Stimulated activated CD4-positive, alpha-beta T cell treated with anti-CD3 and anti-CD28 coated beads, Interleukin-1b, Interleukin-23, amount 100 ng/mL, for 24 hours (primary cell): Measurements from ENCODE around the gene SPON1.
"Not testable (repeated sequence)": the region's sequence is repeated elsewhere in the genome, so short reads cannot be mapped to it uniquely, and the experiment has no call there.

Source experiments
- DNase-seq, 4 experiments: peaks; one replicate each; pipeline ENCODE4 v3.0.0-alpha.2; 2020; ENCODE audit warnings: low read depth in 4 of 4, low spot score in 1 of 4

SPON1 gene

DNA sequence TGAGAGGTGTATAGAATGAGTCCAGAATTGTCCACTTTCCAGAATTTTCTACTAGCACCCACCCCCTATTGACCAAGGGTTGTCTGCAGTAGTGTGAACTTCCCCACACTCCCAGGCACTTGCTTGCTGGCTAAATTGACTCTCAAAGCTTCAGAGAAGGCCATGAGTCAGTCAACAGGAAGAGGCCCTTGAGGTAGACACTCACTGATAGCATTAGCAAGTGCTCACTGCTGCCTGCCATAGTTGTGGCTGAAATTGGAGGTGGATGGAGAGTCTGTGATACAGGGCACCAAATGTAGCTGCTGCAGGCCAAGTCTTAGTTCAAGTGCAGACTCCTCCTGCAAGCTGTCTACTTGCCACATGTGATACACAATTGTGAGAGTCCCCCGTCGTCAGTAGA is 156.8 kb downstream of the SPON1 start:
- no peak for DNase-seq

DNA sequence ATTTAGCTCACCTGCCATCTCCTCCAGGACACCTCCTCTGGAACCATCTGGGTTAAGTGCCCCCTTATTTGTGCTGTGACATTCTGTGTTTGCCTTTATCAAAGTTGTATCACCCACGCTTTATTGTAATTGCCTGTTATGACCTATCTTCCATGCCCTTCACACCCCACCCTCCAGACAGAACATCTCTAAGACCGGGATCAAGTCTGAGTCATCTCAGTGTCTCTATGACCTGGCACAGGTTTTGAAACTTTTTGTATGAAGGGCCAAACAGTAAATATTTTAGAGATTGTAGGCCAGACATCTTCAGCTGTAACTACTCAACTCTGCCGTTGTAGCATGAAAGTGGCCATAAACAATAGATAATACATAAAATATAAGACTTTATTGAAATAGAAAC is 161.8 kb downstream of the SPON1 start:
- DNase-seq: no peak

DNA sequence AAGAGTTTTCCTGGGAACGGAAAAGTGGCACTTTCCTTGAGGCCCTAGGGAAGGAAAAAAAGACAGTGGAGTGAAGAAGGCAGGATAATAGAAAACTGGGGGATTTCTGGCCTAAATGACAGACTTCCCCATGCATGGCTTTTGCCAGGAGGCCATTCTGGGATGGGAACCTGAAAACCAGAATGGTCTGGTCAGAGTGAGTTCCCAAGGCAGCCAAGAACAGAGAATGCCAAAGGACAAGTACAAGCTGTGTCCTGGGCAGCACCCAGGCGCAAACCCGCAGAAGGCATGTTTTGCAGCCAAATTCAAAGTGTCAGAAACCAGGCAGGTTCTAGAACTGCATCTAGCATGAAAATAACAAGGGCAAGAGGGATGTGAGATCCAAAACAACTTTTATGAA is 162.4 kb downstream of the SPON1 start:
- DNase-seq: no peak

DNA sequence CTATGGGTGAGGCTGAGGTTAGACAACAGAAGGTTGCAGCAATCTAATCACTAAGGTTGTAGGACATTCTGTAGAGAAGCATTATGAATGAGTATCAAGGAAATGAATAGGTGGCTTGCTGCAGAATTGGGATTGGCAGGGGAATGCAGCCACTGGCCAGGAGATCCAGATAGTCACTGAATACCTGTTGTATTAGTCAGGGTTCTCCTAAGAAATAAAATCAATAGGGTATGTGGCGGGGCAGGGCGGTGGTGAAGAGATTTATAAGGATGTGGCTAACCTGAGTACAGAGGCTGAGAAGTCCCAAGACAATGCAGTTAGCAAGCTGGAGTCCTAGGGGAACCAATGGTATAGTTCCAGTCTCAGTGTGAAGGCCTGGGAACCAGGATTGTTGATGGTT is 163.0 kb downstream of the SPON1 start:
- DNase-seq: no peak

DNA sequence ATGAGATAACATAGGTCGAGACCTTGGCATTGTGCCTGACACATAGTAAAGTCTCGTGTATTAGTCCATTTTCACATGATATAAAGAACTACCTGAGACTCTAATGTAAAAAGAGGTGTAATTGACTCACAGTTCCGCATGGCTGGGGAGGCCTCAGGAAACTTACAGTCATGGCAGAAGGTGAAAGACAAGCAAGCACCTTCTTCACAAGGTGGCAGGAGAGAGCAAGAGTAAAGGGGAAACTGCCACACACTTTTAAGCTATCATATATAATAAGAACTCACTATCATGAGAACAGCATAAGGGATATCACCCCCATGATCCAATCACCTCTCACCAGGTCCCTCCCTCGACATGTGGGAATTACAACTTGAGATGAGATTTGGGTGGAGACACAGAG is 165.2 kb downstream of the SPON1 start:
- DNase-seq: no peak

DNA sequence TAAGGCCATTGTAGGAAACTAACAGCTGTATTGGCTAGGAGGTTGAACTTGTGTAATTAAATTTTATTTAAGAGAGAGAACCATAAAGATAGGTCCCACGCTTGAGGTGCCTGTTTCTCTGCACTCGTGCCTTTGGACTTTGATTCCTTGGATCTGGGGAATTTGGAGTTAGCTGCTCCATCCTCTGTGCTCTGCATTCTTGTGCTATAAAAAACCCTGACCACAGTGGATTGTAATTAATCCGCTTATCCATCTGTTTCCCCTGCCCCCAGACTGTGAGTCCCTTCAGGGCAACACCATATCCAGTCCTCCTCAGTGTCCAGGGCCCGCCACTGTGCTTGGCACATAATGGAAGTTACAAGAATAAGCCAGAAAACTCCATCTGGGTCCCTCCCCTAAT is 169.8 kb downstream of the SPON1 start:
- no peak for DNase-seq

DNA sequence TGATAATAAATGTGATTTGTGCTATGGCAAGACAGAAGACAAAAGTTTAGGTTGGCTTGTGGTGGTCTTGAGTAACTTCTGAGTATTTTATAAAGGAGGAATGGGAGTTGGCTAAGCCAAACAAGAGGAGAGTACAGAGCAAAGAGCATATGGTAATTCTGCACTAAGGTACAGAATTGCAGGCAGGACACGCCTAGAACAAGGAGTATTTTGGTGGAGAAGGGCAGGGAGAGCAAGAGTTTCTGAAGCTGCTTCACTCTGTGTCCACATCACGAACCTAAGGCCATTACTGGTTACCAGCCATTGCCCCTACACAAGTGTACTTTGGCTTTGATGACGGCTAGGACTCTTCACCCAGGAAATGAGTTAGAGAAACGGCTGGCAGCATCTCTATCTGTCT is 170.9 kb downstream of the SPON1 start:
- no peak for DNase-seq

DNA sequence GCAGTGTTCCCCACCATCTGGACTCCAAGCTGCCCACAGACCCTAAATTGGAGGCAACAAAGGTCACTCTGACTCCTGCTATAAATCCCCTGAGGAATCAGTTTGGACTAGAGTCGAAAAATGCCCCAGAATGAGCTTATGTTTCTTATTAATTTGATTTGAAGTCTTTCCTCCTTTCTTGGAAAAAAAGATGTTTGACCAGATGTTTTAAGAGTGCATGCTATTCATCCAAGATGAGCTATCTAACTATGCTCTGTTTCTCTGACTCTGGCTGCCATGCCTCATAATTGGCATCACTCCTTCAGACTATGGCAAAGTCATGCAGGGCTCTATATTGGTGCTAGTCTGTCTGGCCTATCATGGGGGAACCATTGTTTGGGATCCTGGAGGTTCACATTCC is 174.0 kb downstream of the SPON1 start:
- DNase-seq: no peak

DNA sequence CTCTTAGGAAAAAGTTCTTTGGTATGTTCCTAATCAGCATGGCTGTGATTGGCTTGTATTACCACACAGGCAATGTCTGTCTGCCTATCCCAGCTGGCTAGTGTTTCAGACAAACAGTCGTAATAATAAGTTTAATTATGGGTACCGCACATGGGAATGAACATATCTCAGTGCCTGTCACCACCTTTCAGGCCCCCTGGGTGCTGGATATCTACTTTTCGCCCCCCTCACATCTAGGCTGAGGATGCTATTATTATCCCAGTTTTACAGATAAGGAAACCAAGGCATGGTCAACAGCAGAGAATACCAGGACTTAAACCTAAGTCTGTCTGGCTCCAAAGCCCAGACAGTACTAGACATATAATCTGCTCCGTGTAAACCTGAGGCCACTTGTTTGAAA is 174.8 kb downstream of the SPON1 start:
- DNase-seq: no peak

DNA sequence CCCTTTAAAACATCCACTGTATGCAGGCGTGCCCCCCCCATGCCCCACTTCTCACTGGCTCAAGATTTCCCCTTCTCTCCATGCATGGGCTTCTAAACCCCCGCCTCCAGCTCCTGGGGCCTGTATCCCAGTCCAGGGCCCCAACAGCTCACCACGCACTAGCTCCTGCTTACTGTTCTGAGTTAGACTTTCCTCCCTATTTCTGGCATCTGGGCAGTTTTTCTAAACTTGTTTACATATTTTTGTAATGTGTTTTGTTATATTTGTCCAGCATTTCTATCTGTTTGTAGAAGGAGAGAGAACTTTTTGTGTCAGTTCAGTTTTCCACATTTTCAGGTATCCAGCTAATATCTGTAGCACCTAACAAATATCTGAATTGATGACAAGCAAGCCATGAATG is 178.5 kb downstream of the SPON1 start:
- no peak for DNase-seq

DNA sequence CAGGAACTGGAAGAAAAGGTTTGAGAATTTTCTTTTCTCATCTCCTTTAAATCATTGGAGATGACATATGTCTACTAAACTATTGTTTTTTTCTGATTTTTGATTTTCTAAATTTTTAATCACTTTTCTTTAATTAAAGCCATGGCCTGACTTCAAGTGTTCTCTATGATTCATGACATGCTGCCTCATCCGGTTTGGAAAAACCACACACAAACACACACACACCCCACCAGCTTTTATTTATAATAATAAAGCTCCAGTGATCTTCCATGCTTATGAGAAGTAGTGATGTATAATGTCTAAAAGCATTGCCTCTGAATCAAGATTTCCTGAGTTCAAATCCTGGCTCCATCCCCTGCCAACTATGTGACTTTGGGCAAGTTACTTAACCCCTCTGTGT is 179.2 kb downstream of the SPON1 start:
- no peak for DNase-seq

DNA sequence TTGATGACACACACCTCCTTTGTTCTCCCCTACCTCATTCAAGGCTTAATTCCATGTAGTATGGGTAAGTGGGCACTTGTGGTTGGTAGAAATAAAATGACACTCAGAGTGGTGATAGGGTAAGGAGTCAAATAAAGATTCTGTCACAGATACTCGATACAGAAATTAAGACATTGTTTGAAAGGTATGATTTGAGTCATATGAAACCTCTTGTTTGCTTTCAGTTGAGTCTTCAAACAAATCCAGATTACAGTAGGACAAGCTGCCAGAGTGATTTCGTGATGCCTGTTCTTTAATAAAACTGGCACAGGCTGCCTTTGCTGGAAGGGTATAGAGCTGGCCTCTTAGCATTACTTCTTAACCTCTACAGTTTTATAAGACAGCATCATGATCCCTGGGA is 182.4 kb downstream of the SPON1 start:
- no peak for DNase-seq

DNA sequence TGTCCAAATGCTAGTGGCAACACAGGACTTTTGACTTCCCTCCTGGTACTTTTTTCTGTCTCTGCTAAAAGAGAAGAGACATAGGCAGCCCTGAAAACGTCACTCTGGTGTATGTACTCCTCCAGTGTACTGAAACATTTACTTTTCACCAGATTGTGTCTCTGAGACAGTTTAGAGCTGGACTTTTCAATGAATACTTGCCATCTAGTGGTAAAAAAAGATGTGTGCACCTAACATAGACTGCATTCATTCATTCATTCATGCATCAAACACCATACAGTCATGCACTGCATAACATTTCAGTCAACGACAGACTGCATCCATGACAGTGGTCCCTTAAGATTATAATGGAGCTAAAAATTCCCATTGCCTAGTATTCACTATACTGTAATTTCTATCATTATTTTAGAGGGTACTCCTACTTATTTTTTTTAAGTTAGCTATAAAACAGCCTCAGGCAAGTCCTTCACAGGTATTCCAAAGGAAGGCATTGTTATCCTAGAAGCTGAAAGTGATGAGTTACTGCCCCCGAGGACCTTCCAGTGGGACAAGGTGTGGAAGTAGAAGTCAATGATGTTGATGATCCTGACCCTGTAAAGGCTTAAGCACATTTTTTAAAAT is 186.2 kb downstream of the SPON1 start:
- DNase-seq: no peak

DNA sequence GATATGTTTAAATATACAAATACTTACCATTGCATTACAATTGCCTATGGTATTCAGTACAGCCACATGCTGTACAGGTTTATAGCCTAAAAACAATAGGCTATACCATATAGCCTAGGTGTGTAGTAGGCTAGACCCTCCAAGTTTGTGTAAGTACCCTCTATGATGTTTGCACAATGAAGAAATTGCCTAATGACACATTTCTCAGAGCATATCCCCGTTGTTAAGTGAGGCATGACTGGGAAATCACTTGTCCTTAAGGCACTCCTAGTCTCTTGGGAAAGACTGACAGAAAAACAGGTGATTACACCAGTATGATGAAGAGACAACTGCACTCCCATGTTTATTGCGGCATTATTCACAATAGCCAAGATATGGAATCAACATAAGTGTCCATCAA is 187.2 kb downstream of the SPON1 start:
- no peak for DNase-seq

DNA sequence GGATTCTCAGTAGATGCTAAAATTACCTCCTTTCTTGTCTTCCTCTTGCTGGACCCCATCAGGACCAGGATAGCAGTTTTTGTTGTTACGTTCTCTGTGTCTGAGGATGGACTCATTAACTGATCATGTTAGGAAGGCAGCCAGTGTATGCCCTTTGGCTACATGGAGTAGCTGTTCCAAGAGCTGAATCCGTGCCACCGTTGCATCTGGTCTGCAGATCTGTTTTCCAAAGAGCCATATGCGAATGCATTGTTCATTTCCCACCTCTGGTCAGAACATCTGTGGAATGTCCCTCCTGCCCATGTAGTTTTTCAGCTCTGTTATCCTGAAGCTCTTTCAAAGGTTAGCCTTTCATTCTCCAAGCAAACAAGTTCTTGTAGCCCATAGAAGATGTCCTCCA is 188.4 kb downstream of the SPON1 start:
- no peak for DNase-seq

DNA sequence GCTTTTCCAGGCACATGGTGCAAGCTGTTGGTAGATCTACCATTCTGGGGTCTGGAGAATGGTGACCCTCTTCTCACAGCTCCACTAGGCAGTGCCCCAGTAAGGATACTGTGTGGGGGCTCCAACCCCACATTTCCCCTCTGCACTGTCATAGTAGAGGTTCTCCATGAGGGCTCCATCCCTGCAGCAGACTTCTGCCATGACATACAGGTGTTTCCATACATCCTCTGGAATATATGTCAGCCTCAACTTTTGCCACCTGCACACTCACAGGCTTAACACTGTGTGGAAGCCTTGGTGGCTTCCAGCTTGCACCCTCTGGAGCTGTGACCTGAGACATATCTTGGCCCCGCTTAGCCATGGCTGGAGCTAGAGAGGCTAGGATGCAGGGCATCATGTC is 191.6 kb downstream of the SPON1 start:
- not testable (repeated sequence) for DNase-seq

DNA sequence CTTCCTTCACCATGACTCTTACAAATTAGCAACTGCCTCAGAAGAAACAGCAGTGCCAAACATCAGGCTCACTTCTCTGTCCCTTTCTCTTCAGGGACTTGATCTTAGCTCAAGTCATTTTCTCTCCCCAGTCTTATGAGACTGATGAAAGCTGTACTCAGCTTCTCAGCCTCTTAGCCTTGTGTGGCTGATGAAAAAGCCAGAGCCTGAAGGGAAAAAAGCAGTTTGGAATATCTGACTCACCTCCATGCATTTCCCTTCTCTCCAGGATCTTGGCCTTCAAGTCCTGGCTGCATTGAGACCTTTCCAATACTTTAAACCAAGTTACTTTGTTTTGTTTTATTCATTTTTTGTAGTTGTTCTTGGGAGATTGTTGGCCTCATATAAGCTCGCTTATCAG is 195.9 kb downstream of the SPON1 start:
- DNase-seq: no peak

DNA sequence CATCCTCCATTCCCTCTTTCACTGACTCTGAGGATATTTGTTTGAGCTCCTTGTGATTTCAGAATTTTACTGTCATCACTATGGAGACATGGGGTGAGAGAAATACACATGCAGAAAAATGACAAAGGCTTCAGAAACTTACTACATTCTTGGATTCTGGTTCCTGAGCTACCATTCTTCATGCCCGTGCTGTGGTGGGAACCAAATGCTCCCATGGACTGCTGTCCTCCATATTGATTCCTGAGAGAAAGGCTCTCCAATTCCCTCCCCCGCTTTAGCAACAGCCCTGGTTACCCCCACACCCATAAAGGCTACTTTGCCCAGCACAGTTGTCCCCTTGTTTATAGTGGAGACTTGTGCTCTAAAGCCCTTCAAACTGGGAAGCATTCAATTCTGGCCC is 201.1 kb downstream of the SPON1 start:
- DNase-seq: no peak

DNA sequence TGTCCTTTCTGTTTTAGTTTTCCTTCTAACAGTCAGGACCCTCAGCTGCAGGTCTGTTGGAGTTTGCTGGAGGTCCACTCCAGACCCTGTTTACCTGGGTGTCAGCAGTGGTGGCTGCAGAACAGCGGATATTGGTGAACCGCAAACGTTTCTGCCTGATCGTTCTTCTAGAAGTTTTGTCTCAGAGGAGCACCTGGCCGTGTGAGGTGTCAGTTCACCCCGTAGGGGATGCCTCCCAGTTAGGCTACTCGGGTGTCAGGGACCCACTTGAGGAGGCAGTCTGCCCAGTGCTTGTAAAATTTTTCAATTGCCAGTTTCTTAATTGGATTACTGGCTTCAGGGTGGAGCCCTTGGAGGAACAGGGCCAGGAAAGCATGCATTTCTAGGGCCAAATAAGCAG is 211.2 kb downstream of the SPON1 start:
- DNase-seq: not testable (repeated sequence)

DNA sequence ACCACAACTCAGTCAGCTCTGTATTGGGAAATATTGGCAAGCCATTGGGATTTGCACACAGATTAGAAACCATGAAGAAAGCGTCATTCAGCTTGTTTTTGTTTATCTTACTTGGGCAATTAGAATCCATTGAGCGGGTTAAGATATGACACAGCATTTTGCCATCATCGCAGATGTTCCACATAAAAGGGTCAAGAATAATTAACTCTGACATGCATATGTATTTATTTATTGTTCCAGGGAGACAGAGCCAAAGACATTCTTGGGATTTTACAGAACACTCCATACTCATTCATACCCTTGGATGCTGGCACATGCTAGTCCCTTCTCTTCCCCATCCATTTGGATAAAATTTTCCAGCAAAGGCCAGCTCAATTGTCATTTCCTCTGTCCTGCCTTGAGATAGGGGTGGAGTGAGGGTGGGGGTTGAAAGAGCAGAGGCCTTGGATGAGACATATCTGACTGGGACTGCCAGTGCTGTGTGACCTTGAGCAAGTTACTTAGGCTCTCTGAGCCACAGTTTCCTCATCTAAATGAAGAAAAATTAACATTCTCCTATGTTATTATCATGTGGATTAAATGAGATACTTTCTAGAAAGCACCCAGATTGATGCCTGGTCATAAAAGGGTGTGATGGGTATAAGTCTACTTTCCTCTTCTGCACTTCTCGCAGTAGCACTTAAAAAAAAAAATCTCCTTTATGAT is 216.7 kb downstream of the SPON1 start:
- no peak for DNase-seq

DNA sequence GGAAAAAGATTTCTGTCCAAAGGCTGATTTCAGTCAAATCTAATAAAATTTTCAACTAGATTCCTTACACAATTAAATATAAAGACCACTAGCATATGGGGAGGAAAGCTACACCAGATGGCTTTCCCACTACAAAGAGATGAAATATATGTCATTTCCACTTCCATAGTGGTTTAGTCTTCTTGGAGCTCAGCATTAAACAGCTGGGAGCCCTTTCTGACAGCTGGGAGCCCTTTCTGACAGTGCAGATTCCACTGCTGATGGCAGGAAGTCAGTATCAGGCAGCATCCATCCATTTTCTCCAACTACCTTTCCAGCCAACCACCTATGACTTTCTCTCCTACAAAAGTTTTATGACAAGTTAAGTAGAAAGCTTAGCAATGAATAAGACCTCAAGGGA is 218.6 kb downstream of the SPON1 start:
- no peak for DNase-seq

DNA sequence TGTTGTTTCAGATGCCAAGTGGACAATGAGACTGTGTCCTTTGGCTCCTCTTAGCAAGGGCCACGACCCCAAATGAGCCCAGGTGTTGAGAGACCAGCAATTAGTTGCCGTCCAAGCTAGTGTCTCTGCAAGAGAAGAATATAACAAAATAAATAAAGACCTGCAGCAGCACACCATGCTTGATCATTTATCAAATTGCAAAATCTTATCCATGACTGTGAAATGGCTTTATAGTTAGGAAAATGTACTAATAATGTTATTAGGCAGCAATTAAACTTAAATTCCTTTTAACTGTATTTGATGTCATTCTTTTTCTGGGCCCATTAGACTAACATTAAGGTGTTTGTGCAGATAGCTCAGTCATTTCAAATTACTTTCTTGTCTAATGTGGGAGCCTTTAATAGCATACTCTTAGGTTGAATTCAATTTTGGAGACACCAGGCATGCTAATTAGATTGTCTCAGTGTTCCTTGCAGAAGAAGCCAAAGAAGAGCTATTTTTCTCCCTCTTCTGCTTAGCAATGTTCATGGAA is 220.4 kb downstream of the SPON1 start:
- no peak for DNase-seq
